ENCODE results near the gene QRICH1.

DNA sequence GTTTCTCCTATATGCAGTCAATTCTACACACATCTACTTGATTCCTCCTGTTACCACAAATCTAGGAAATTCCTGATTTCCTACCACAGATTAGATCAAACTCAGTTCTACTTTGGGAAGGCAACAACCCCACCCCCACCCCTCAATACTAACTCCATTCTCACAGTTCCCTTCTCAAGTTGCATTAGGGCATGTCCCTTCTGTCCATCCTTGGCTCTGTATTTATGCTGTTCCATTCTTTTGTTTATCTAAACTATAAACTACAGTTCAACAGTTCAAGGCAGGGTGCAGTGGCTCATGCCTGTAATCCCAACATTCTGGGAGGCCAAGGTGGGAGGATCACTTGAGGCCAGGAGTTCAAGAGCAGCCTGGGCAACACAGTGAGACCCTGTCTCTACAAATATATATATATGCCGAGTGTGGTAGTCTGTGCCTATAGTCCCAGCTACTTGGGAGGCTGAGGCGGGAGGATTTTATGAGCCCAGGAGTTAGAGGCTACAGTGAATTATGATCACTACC lies 39.5 kb downstream of the QRICH1 start:
- no peak for TF ChIP-seq POLR2A (IDR thresholded peaks at IDR 0.05)
- TF ChIP-seq, protein P1, sequence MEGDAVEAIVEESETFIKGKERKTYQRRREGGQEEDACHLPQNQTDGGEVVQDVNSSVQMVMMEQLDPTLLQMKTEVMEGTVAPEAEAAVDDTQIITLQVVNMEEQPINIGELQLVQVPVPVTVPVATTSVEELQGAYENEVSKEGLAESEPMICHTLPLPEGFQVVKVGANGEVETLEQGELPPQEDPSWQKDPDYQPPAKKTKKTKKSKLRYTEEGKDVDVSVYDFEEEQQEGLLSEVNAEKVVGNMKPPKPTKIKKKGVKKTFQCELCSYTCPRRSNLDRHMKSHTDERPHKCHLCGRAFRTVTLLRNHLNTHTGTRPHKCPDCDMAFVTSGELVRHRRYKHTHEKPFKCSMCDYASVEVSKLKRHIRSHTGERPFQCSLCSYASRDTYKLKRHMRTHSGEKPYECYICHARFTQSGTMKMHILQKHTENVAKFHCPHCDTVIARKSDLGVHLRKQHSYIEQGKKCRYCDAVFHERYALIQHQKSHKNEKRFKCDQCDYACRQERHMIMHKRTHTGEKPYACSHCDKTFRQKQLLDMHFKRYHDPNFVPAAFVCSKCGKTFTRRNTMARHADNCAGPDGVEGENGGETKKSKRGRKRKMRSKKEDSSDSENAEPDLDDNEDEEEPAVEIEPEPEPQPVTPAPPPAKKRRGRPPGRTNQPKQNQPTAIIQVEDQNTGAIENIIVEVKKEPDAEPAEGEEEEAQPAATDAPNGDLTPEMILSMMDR (IDR thresholded peaks at IDR 0.05) = no peak
